ENCODE results near the gene SRMS. TPM values are rescaled to one million over a fixed set of nuclear protein-coding genes. Genes with fewer than 3 reads are reported as not detected.
A peak's percentile ranks its signal among the peaks of the same experiment; 100 is the strongest.

The SRMS gene
- total RNA-seq, 1 experiment from 2014 or later: 0.79 TPM

DNA sequence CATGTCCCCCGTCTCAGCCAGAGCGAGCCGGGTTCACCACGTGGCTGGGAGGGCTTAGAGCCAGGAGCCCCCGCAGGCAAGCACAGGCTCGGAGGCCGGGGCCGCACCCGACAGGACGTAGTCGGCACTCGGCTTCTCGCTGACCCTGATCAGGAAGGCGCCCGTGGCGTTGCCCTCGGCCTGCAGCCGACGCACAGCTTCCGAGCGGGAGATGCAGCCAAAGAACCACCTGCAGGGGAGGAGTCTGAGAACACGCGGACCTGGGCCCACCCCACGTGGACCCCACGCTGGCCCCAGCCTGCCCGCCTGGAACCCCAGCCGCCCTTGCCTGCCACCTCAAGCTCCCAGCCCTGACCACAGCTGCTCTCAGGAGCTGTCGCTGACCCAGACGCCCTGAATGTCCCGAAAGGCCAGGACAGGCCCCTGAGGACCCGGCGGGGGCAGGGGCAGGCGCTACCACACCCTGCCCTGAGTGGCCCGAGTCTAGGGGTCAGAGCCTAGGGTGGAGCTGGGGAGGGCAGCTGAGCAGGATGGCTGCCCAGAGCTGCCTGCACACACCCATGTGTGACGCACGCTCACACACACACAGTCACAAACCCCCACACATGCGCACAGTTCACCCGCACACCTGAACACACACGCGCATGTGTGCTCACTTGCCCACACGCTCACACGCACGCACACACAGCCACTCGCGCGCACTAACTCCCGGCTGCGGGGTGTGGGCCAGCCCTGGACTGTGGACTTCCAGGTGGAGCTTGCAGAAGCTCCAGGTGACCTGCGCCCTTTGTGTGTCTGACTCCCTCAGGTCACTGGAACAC lies 12.5 kb downstream of the SRMS start:
- Mint-ChIP-seq H3K27ac (peak overlapping the region in 1 of 3 experiments; percentile 77; a peak in 1 of 7 replicates), H3K36me3 (ENCODE audit: insufficient read depth in 1 of 3, low read depth in 3 of 3) (no peaks in the 10 kb centered on the region), H3K4me1 (peaks cover 3 to 8% of the 10 kb centered on the region in 2 experiments; a peak in 3 of 4 replicates), H3K27me3 (ENCODE audit: low read depth) (no peaks in the 10 kb centered on the region), H3K4me3 (no peak overlapping the region), H3K9me3 (no peaks in the 10 kb centered on the region)
- no peak overlapping the region for H2BK5ac ChIP-seq (ENCODE audit: insufficient read length, low read length)
- H2AK5ac ChIP-seq (ENCODE audit: insufficient read length, low read length): no peak overlapping the region
- H3K23ac ChIP-seq (ENCODE audit: insufficient read length, low read depth, low read length): no peak overlapping the region
- H3K9ac ChIP-seq (ENCODE audit: extremely low read depth, insufficient read length, low read length): no peak overlapping the region
- H3K27me3 ChIP-seq (ENCODE audit: insufficient read depth, low read length): no peaks in the 10 kb centered on the region
- no peak overlapping the region for H2AFZ ChIP-seq (ENCODE audit: low read length)
- H4K91ac ChIP-seq (ENCODE audit: insufficient read length, low read depth, low read length): no peak overlapping the region
- H2BK120ac ChIP-seq (ENCODE audit: low read depth, low read length, poor library complexity, severe bottlenecking): no peak overlapping the region
- H3K23me2 ChIP-seq (ENCODE audit: insufficient read length, low read depth, low read length, poor library complexity, severe bottlenecking): no peaks in the 10 kb centered on the region
- H3T11ph ChIP-seq (ENCODE audit: low read length): no peak overlapping the region
- no peak for DNase-seq
- no peak overlapping the region for H2BK12ac ChIP-seq (ENCODE audit: insufficient read length, low read depth, low read length)
- H3K56ac ChIP-seq (ENCODE audit: insufficient read length, low read depth, low read length): no peak overlapping the region
- no peak overlapping the region for H3K27ac ChIP-seq (ENCODE audit: insufficient read length, low read depth, low read length)
- H3K79me1 ChIP-seq (ENCODE audit: insufficient read depth, low read depth, low read length, poor library complexity, severe bottlenecking): no peaks in the 10 kb centered on the region
- no peak overlapping the region for H4K5ac ChIP-seq (ENCODE audit: insufficient read length, low read depth, low read length)
- H3K4me1 ChIP-seq (ENCODE audit: insufficient read depth, low read length): no peaks in the 10 kb centered on the region
- H4K8ac ChIP-seq (replicated peaks; ENCODE audit: insufficient read length, low read depth, low read length): no peak overlapping the region
- H3K4ac ChIP-seq (ENCODE audit: low read depth, low read length): no peak overlapping the region
- H2BK15ac ChIP-seq (ENCODE audit: low read depth, low read length): no peak overlapping the region
- H4K20me1 ChIP-seq (ENCODE audit: control insufficient read depth, insufficient read depth, insufficient read length): peaks cover 5% of the 10 kb centered on the region
- TF ChIP-seq CTCF (conservative IDR thresholded peaks at IDR 0.05): no peak
- no peak overlapping the region for H3K18ac ChIP-seq (ENCODE audit: insufficient read length, low read depth, low read length)
- H3K4me2 ChIP-seq (ENCODE audit: insufficient read depth, insufficient read length, low read length): no peak overlapping the region
- no peaks in the 10 kb centered on the region for H3K79me2 ChIP-seq (ENCODE audit: insufficient read depth, low read length)
- WGBS (ENCODE audit: extremely low coverage, insufficient read length, low lambda C conversion rate): no CpG with 5 or more reads among the region's 49 CpGs
- no peak overlapping the region for H2BK20ac ChIP-seq (ENCODE audit: low read depth, low read length, poor library complexity, severe bottlenecking)
- H3K14ac ChIP-seq (ENCODE audit: insufficient read depth, low read length): no peak overlapping the region
- no peaks in the 10 kb centered on the region for H3K9me3 ChIP-seq (ENCODE audit: control insufficient read depth, low read depth, low read length)

Measured in H9 (cell line).